Measurements from ENCODE around the gene ADAM12. TPM values are rescaled to one million over a fixed set of nuclear protein-coding genes. Genes with fewer than 3 reads are reported as not detected.
"Not testable (repeated sequence)": the region's sequence is repeated elsewhere in the genome, so short reads cannot be mapped to it uniquely, and the experiment has no call there.

Gene ADAM12
- total RNA-seq, 1 donor from 2014 or later, result 0.35 TPM

GRCh38 chr10:125992254-125992653, 396.0 kb downstream of the ADAM12 start:
- ATAC-seq (no peak), DNase-seq (no peak)
- intact Hi-C loops (cut with micrococcal nuclease), result no loop called here

- ATAC-seq (no peak), DNase-seq (no peak)
- intact Hi-C loops (cut with micrococcal nuclease), result no loop called here
These were observed 396.9 kb downstream of the ADAM12 start for GRCh38 chr10:125991392-125991791.

GRCh38 chr10:125990974-125991373, 397.3 kb downstream of the ADAM12 start:
- DNase-seq (no peak), ATAC-seq (no peak)
- intact Hi-C loops (cut with micrococcal nuclease), result no loop called here

- ATAC-seq (no peak), DNase-seq (no peak)
- intact Hi-C loops (cut with micrococcal nuclease), result no loop called here
These were observed 398.5 kb downstream of the ADAM12 start for GRCh38 chr10:125989791-125990190.

- intact Hi-C loops (cut with micrococcal nuclease), result no loop called here
These were observed 402.6 kb downstream of the ADAM12 start for GRCh38 chr10:125985557-125986240.

GRCh38 chr10:125984865-125985495, 403.3 kb downstream of the ADAM12 start:
- DNase-seq (no peak), ATAC-seq (no peak)
- intact Hi-C loops (cut with micrococcal nuclease), result loop anchor here (5.0 kb wide), 2 partner anchors 517 to 762 kb away; no protein-coding TSS in a partner anchor

More at GRCh38 chr10:125985557-125986240, 402.6 kb downstream of the ADAM12 start:
- DNase-seq (no peak), ATAC-seq (no peak)

- intact Hi-C loops (cut with micrococcal nuclease), result loop anchor here (5.0 kb wide), 2 partner anchors 518 to 763 kb away; no protein-coding TSS in a partner anchor
- DNase-seq, result no peak
- ATAC-seq, result no peak
These were observed 403.9 kb downstream of the ADAM12 start for GRCh38 chr10:125984346-125984745.

- ATAC-seq, result no peak
- intact Hi-C loops (cut with micrococcal nuclease), result loop anchor here (5.0 kb wide), 2 partner anchors 519 to 764 kb away; no protein-coding TSS in a partner anchor
- no peak for DNase-seq
These were observed 404.6 kb downstream of the ADAM12 start for GRCh38 chr10:125983656-125984055.

- ATAC-seq (no peak), DNase-seq (no peak)
- intact Hi-C loops (cut with micrococcal nuclease), result loop anchor here (5.0 kb wide), 2 partner anchors 519 to 764 kb away; no protein-coding TSS in a partner anchor
These were observed 405.1 kb downstream of the ADAM12 start for GRCh38 chr10:125983161-125983560.

- no peak for DNase-seq
- peak; percentile 48 for ATAC-seq
- intact Hi-C loops (cut with micrococcal nuclease), result loop anchor here (5.0 kb wide), 2 partner anchors 520 to 765 kb away; no protein-coding TSS in a partner anchor
These were observed 405.9 kb downstream of the ADAM12 start for GRCh38 chr10:125982260-125982948.

GRCh38 chr10:125980521-125981035, 407.7 kb downstream of the ADAM12 start:
- DNase-seq (no peak), ATAC-seq (no peak)
- intact Hi-C loops (cut with micrococcal nuclease), result loop anchor here (5.0 kb wide), 2 partner anchors 522 to 767 kb away; no protein-coding TSS in a partner anchor

- DNase-seq, result no peak
- no peak for ATAC-seq
- intact Hi-C loops (cut with micrococcal nuclease), result loop anchor here (5.0 kb wide), 2 partner anchors 522 to 767 kb away; no protein-coding TSS in a partner anchor
These were observed 408.3 kb downstream of the ADAM12 start for GRCh38 chr10:125979976-125980375.

- intact Hi-C loops (cut with micrococcal nuclease), result no loop called here
- DNase-seq (no peak), ATAC-seq (no peak)
These were observed 411.2 kb downstream of the ADAM12 start for GRCh38 chr10:125976960-125977605.

GRCh38 chr10:125970077-125970630, 418.1 kb downstream of the ADAM12 start:
- intact Hi-C loops (cut with micrococcal nuclease); DNase-seq; ATAC-seq: not testable (repeated sequence)

GRCh38 chr10:125967533-125967932, 420.7 kb downstream of the ADAM12 start:
- DNase-seq, result no peak
- intact Hi-C loops (cut with micrococcal nuclease), result no loop called here
- ATAC-seq, result no peak

- intact Hi-C loops (cut with micrococcal nuclease), result no loop called here
- DNase-seq (no peak), ATAC-seq (no peak)
These were observed 423.7 kb downstream of the ADAM12 start for GRCh38 chr10:125964558-125964957.

Data from left ventricle myocardium superior (tissue), 1 donor.